H1 (cell line): Measurements from ENCODE around the gene CCDC171. TPM values are rescaled to one million over a fixed set of nuclear protein-coding genes. Genes with fewer than 3 reads are reported as not detected.

Experiments
- CTCF ChIA-PET: fragments of 300-600 bp; sonication (Branson Sonifier 250); formaldehyde crosslinking; loops from one replicate; lab custom pipeline; 2021; ENCODE audit not compliant: partially characterized antibody; lab: Charles Lee
- POLR2A ChIA-PET: fragments of 300-600 bp; sonication (Branson Sonifier 250); formaldehyde crosslinking; loops from one replicate; lab custom pipeline; 2021; ENCODE audit warnings: inconsistent platforms; ENCODE audit not compliant: partially characterized antibody; lab: Charles Lee
- DNase-seq, 2 experiments: peaks; one replicate each; pipeline versions ENCODE4 v3.0.0 to v3.0.0-alpha.2; 2010 to 2022; ENCODE audit warnings: low spot score in 2 of 2, low read depth in 1 of 2, mixed read lengths in 1 of 2
- FAIRE-seq: peaks from 2 replicates; lab custom pipeline; 2011; peaks lifted over from hg19 to GRCh38; lab: Jason Lieb, UNC
- H2AFZ ChIP-seq: 2 replicates; pipeline ENCODE4 v1.8.1; 2012; ENCODE audit warnings: low read length, inconsistent platforms
- H2AK5ac ChIP-seq: 2 replicates; pipeline ENCODE4 v1.6.1; 2013; ENCODE audit warnings: low read depth, low read length
- H2BK120ac ChIP-seq: replicated peaks from 2 replicates; pipeline ENCODE3; 2013; ENCODE audit warnings: low read depth, low read length, inconsistent platforms
- H2BK12ac ChIP-seq: 2 replicates; pipeline ENCODE4 v1.6.1; 2013; ENCODE audit warnings: low read depth, low read length
- H2BK15ac ChIP-seq: 2 replicates; pipeline ENCODE4 v1.6.1; 2013; ENCODE audit warnings: low read length
- H2BK20ac ChIP-seq: 2 replicates; pipeline ENCODE4 v1.6.1; 2013; ENCODE audit warnings: low read length
- H2BK5ac ChIP-seq: 2 replicates; pipeline ENCODE4 v1.6.1; 2013; ENCODE audit warnings: low read depth, low read length
- H3K14ac ChIP-seq: 2 replicates; pipeline ENCODE4 v1.6.1; 2013; ENCODE audit warnings: inconsistent platforms; ENCODE audit not compliant: insufficient read length
- H3K18ac ChIP-seq: 2 replicates; pipeline ENCODE4 v1.6.1; 2013; ENCODE audit warnings: low read length; ENCODE audit errors: extremely low read depth
- H3K23ac ChIP-seq: 2 replicates; pipeline ENCODE4 v1.6.1; 2013; ENCODE audit warnings: inconsistent platforms; ENCODE audit not compliant: insufficient read length
- H3K23me2 ChIP-seq: 2 replicates; pipeline ENCODE4 v1.6.1; 2013; ENCODE audit warnings: low read depth, low read length
- H3K27ac ChIP-seq: 2 replicates; pipeline ENCODE4 v1.6.1; 2011; ENCODE audit warnings: low read depth, low read length, inconsistent platforms
- H3K27me3 ChIP-seq, 4 experiments: replicated peaks in 1 of 4; 1 replicate in 1 of 4; 2 replicates in 3 of 4; pipeline versions ENCODE4 v1.6.1 to v1.8.1; 2011 to 2013; ENCODE audit warnings: low read length in 3 of 4, mild to moderate bottlenecking in 3 of 4, inconsistent platforms in 2 of 4, mixed read lengths in 2 of 4, moderate library complexity in 1 of 4; ENCODE audit not compliant: control insufficient read depth in 3 of 4, insufficient read depth in 3 of 4; ENCODE audit errors: extremely low read depth in 1 of 4
- H3K36me3 ChIP-seq, 4 experiments: 2 replicates each; pipeline versions ENCODE4 v1.6.1 to v1.8.1; 2011 to 2013; ENCODE audit warnings: mild to moderate bottlenecking in 4 of 4, low read length in 3 of 4, moderate library complexity in 2 of 4, control low read depth in 1 of 4, inconsistent platforms in 1 of 4; ENCODE audit not compliant: insufficient read depth in 4 of 4, control insufficient read depth in 2 of 4
- H3K4ac ChIP-seq: replicated peaks from 2 replicates; pipeline ENCODE3; 2013; ENCODE audit warnings: low read length, low read depth, mixed read lengths, inconsistent platforms; ENCODE audit not compliant: insufficient read length
- H3K4me1 ChIP-seq, 4 experiments: replicated peaks in 1 of 4; 1 replicate in 1 of 4; 2 replicates in 3 of 4; pipeline versions ENCODE4 v1.6.1 to v1.8.1; 2011 to 2013; ENCODE audit warnings: low read length in 3 of 4, inconsistent platforms in 2 of 4, mixed read lengths in 1 of 4; ENCODE audit not compliant: insufficient read depth in 4 of 4, control insufficient read depth in 3 of 4
- H3K4me2 ChIP-seq, 2 experiments: 2 replicates each; pipeline versions ENCODE4 v1.6.1 to v1.8.1; 2011 to 2013; ENCODE audit warnings: low read depth in 2 of 2, low read length in 2 of 2, control low read depth in 1 of 2, inconsistent platforms in 1 of 2, mild to moderate bottlenecking in 1 of 2; ENCODE audit not compliant: insufficient read depth in 1 of 2
- H3K4me3 ChIP-seq, 4 experiments: fragments of 200-600, 300-600 bp in 1 of 4; sonication (generic), shearing (Covaris generic), sonication (Bioruptor Twin) in 1 of 4; 2 replicates each; pipeline versions ENCODE4 v1.5.1 to v1.8.1; 2011 to 2016; ENCODE audit warnings: low read length in 4 of 4, low read depth in 3 of 4, control low read depth in 2 of 4, inconsistent platforms in 2 of 4, mild to moderate bottlenecking in 2 of 4, mixed read lengths in 1 of 4, moderate library complexity in 1 of 4; ENCODE audit not compliant: insufficient read depth in 2 of 4; ENCODE audit errors: extremely low read depth in 1 of 4
- H3K56ac ChIP-seq: replicated peaks from 2 replicates; pipeline ENCODE3; 2013; ENCODE audit warnings: low read depth, mild to moderate bottlenecking, mixed read lengths, low read length, inconsistent platforms; ENCODE audit not compliant: insufficient read length
- H3K79me1 ChIP-seq: 2 replicates; pipeline ENCODE4 v1.6.1; 2013; ENCODE audit warnings: low read depth, low read length, control low read depth
- H3K79me2 ChIP-seq, 2 experiments: 2 replicates each; pipeline versions ENCODE4 v1.6.1 to v1.8.1; 2012 to 2013; ENCODE audit warnings: low read length in 2 of 2, mild to moderate bottlenecking in 2 of 2, inconsistent platforms in 1 of 2; ENCODE audit not compliant: insufficient read depth in 2 of 2, control insufficient read depth in 1 of 2
- H3K9ac ChIP-seq, 4 experiments: replicated peaks in 1 of 4; 1 replicate in 1 of 4; 2 replicates in 3 of 4; pipeline versions ENCODE4 v1.6.1 to v1.8.1; 2011 to 2013; ENCODE audit warnings: low read depth in 3 of 4, low read length in 3 of 4, control low read depth in 2 of 4, mild to moderate bottlenecking in 2 of 4, moderate library complexity in 2 of 4, inconsistent platforms in 1 of 4; ENCODE audit errors: extremely low read depth in 1 of 4
- H3K9me3 ChIP-seq, 2 experiments: 2 replicates each; pipeline versions ENCODE4 v1.6.1 to v1.8.1; 2012 to 2013; ENCODE audit warnings: mild to moderate bottlenecking in 2 of 2, moderate library complexity in 2 of 2, control low read depth in 1 of 2, inconsistent platforms in 1 of 2, low read depth in 1 of 2, low read length in 1 of 2, mixed read lengths in 1 of 2; ENCODE audit not compliant: insufficient read depth in 2 of 2
- H4K20me1 ChIP-seq, 2 experiments: replicated peaks in 1 of 2; 2 replicates each; pipeline versions ENCODE3 to v1.8.1; 2011 to 2013; ENCODE audit warnings: inconsistent platforms in 2 of 2, low read length in 2 of 2, mild to moderate bottlenecking in 1 of 2; ENCODE audit not compliant: insufficient read depth in 2 of 2, control insufficient read depth in 1 of 2
- H4K5ac ChIP-seq: 2 replicates; pipeline ENCODE4 v1.6.1; 2013; ENCODE audit warnings: low read length, low read depth, mixed read lengths, inconsistent platforms; ENCODE audit not compliant: insufficient read length
- H4K8ac ChIP-seq: 2 replicates; pipeline ENCODE4 v1.8.0; 2013; ENCODE audit warnings: mild to moderate bottlenecking, moderate library complexity, low read length, inconsistent platforms; ENCODE audit not compliant: insufficient read depth; ENCODE audit errors: extremely low read depth
- H4K91ac ChIP-seq: replicated peaks from 2 replicates; pipeline ENCODE3; 2013; ENCODE audit warnings: low read length, mixed read lengths, inconsistent platforms; ENCODE audit not compliant: insufficient read length
- CTCF ChIP-seq, 3 experiments: IDR thresholded peaks; 1 replicate in 2 of 3; 2 replicates in 1 of 3; pipeline versions ENCODE4 v1.5.1 to v1.6.1; 2011; ENCODE audit warnings: low read length in 3 of 3, mild to moderate bottlenecking in 3 of 3, inconsistent platforms in 2 of 3, low read depth in 1 of 3, moderate library complexity in 1 of 3; ENCODE audit not compliant: insufficient read depth in 1 of 3; ENCODE audit errors: control extremely low read depth in 1 of 3
- FOSL1 ChIP-seq: IDR thresholded peaks from 2 replicates; pipeline ENCODE4 v1.6.1; 2011; ENCODE audit warnings: mild to moderate bottlenecking, low read depth, low read length, moderate library complexity; ENCODE audit not compliant: insufficient read depth
- HDAC6 ChIP-seq: IDR thresholded peaks from one replicate; pipeline ENCODE4 v1.7.1; 2012; ENCODE audit warnings: low read depth, mild to moderate bottlenecking, inconsistent platforms, low read length, moderate library complexity
- POLR2A ChIP-seq, 2 experiments: IDR thresholded peaks; 1 replicate in 1 of 2; 2 replicates in 1 of 2; pipeline ENCODE4 v1.6.1; 2011; ENCODE audit warnings: low read depth in 2 of 2, low read length in 2 of 2, mild to moderate bottlenecking in 2 of 2; ENCODE audit errors: control extremely low read depth in 1 of 2
- POU5F1 ChIP-seq: IDR thresholded peaks from 2 replicates; pipeline ENCODE4 v1.6.1; 2011; ENCODE audit warnings: low read depth, mild to moderate bottlenecking, low read length, moderate library complexity
- RFX5 ChIP-seq: IDR thresholded peaks from 2 replicates; pipeline ENCODE4 v1.6.1; 2011; ENCODE audit warnings: low read depth, low read length, improper control_type of control experiment, borderline replicate concordance
- SIN3A ChIP-seq, 2 experiments: IDR thresholded peaks in 1 of 2; conservative IDR thresholded peaks in 1 of 2; 2 replicates each; pipeline ENCODE4 v1.6.1; 2011 to 2012; ENCODE audit warnings: low read length in 2 of 2, improper control_type of control experiment in 1 of 2, low read depth in 1 of 2, mild to moderate bottlenecking in 1 of 2
- SP1 ChIP-seq: IDR thresholded peaks from 2 replicates; pipeline ENCODE4 v1.6.1; 2011; ENCODE audit warnings: low read depth, low read length
- TAF7 ChIP-seq: optimal IDR thresholded peaks from 2 replicates; pipeline ENCODE3; 2011; ENCODE audit warnings: low read depth, mild to moderate bottlenecking, inconsistent platforms, low read length, moderate library complexity, borderline replicate concordance
- TEAD4 ChIP-seq: IDR thresholded peaks from 2 replicates; pipeline ENCODE4 v1.6.1; 2012; ENCODE audit warnings: low read depth, low read length, inconsistent platforms, mixed read lengths
- WGBS, 2 experiments: shearing (Covaris generic) in 1 of 2; methylation state at CpG; one replicate each; pipeline versions ENCODE4 v1.1.6 to v1.1.7; 2013 to 2015; ENCODE audit warnings: low lambda C conversion rate in 2 of 2, mixed read lengths in 2 of 2, inconsistent platforms in 1 of 2, low coverage in 1 of 2, missing lambda C conversion rate in 1 of 2; ENCODE audit not compliant: insufficient replicate concordance in 2 of 2, insufficient coverage in 1 of 2, insufficient read length in 1 of 2; ENCODE audit errors: extremely low coverage in 1 of 2, missing lambda C conversion rate in 1 of 2; 5-methylcytosine and 5-hydroxymethylcytosine counted together
- polyA plus RNA-seq, 7 experiments: library from polyadenylated mRNA; depleted of rRNA in 3 of 7; stranded (reverse) in 5 of 7; unstranded in 2 of 7; fragments of >200 nt in 5 of 7; fragments of 200-250 nt in 2 of 7; gene quantifications; 1 replicate in 5 of 7; 2 replicates in 1 of 7; 4 replicates in 1 of 7; pipeline versions ENCODE4 v1.2.1 to v1.2.3, GENCODE V29; 2011 to 2013; ENCODE audit warnings: missing spikeins in 2 of 7, mixed read lengths in 2 of 7
- total RNA-seq: library from RNA; stranded (reverse); fragmentation: NEBNext Ultra II Directional; extraction: Animal tissue kit (Norgen Biotek cat#: 25700); gene quantifications from 2 replicates; pipeline ENCODE4 v1.2.1, GENCODE V29; 2021

Gene CCDC171
- total and polyA plus RNA-seq, 2 of the 8 experiments (the other 6 are each of a cell fraction or from before 2014, with no cell fraction given): 0.83 to 2.3 TPM

GRCh38 chr9:15999422-16000339 lies 446.8 kb downstream of the CCDC171 start:
- Histone ChIP-seq H3K4me1 (peaks cover 0 to 7% (median 3%) of the 10 kb centered on the region in 4 experiments; a peak in 2 of 7 replicates), H3K27me3 (no peaks in the 10 kb centered on the region), H4K91ac (no peak overlapping the region), H2BK120ac (no peak overlapping the region), H3K4me3 (no peak overlapping the region), H3K14ac (no peak overlapping the region), H3K27ac (no peak overlapping the region), H2AFZ (no peak overlapping the region), H4K8ac (no peak overlapping the region), H3K79me1 (no peaks in the 10 kb centered on the region), H3K9ac (no peak overlapping the region), H3K36me3 (no peaks in the 10 kb centered on the region), H4K20me1 (no peaks in the 10 kb centered on the region), H2BK12ac (no peak overlapping the region), H4K5ac (no peak overlapping the region), H2AK5ac (no peak overlapping the region), H3K9me3 (no peaks in the 10 kb centered on the region), H3K23ac (no peak overlapping the region), H3K18ac (no peak overlapping the region), H3K23me2 (no peaks in the 10 kb centered on the region), H3K4me2 (no peak overlapping the region), H3K56ac (no peak overlapping the region), H3K79me2 (no peaks in the 10 kb centered on the region), H2BK20ac (no peak overlapping the region), H2BK5ac (no peak overlapping the region), H3K4ac (no peak overlapping the region), H2BK15ac (no peak overlapping the region)
- FAIRE-seq (no peak), DNase-seq (no peak)
- POLR2A ChIA-PET: no interaction called here
- 84% methylated on average over 7 of the region's 7 CpGs; no CpG with 5 or more reads in 1 of the 2 experiments for WGBS, 2 experiments
- CTCF ChIA-PET: no interaction called here
- TF ChIP-seq FOSL1 (no peak), SP1 (no peak), POLR2A (IDR thresholded peaks at IDR 0.05; ENCODE audit: control extremely low read depth in 1 of 2, low read depth in 2 of 2, low read length in 2 of 2) (no peak), HDAC6 (no peak), TEAD4 (no peak), SIN3A (conservative IDR thresholded peaks at IDR 0.05 in 1 of 2, IDR thresholded peaks at IDR 0.05 in 1 of 2; ENCODE audit: low read depth in 1 of 2, low read length in 2 of 2) (no peak), POU5F1 (no peak), RFX5 (no peak), CTCF (IDR thresholded peaks at IDR 0.05; ENCODE audit: control extremely low read depth in 1 of 3, insufficient read depth in 1 of 3, low read depth in 1 of 3, low read length in 3 of 3) (no peak), TAF7 (no peak)
